ENCODE results near the gene ZNF148.

The ZNF148 gene

DNA sequence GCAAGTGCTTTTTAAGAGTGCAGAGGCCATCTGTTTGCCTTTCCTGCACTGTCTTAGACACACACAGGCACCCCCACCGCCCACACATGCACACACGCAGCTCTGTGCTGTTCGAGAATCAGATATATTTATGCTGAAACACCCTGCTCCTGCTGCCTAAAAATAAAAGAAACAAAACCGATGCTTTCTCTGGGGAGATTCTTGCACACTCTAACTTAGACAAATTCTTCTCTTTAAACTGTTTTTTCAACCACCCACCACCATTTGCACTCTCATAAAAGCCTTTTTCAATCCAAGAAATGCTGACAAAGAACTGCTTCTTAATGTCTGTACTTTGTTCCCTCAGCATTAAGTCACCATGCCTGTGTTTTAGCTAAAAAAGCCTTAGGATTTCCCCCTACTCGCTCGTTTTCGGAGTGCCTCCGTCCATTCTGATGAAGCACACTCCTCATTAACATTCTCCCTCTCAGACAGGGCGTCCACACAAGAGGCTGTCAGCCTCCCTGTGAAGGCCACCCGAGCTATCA, 188.8 kb downstream of the ZNF148 start:
- no peak for DNase-seq

DNA sequence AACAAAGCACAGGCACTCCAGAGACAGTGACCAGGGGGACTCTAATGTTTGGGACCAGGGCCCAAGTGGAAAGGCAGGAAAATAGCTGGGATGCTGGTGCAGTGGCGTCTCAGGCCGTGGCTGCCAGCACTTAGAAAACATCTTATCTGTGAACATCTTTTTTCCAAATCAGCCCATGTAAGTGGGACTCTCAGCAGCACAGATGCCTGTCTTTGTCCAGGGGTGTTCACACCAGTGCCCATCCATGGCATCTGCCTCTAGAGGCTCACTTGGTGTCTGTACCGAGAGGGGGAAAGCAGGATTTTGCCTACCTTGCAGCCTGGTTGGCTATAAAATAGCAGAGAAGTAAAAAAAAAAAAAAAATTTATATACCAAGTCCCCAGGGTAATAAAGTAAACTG, 189.3 kb downstream of the ZNF148 start:
- no peak for DNase-seq

DNA sequence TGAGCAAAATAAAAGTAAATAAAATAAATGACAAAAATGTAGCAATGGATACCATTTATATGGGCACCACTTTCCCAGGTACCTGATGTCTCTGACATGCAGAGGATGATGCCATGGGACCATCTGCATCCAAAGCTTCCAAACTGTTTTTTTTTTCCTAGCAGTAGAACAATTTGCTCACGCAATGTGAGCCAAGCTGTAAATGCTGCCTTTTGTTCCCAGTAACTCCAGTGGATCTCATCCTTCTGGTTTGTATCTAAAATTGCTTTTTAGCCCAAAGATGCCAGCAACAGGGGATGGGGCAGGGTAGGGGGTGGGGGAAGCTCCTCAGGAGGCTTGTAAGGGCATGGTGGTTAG, 195.3 kb downstream of the ZNF148 start:
- DNase-seq: no peak

DNA sequence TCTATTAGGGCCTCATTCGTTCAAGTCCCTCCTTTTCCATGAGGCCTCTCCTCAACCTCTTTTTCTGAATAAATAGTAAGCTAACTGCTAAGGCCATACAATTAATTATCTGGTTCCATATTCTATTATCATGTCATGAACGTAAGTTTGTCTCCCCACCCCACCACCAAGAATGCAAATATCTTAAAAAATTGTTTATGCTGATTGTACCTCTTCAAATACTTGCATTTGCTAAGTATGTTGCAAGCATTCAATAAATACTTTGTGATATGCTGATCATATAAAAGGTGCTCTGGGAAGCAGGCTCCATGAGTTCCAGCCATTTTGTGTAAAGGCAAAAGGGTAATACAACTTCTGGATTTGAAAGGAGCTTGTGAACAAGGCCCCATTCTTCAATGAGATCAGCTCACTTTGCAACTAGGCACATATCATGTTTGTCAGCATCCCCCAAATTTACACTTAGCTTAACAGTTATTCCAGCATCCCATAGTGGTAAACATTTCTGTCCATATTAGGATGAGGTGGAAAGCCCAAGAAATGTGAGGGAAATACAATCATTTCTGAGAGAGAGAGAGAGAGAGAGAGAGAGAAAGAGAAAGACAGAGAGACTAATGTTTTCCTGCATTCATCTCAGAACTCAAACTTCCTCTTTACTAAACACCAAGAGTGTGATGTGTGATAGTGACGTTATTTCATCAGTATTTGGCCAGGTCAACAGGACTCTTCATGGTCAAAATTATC, 195.8 kb downstream of the ZNF148 start:
- no peak for DNase-seq

DNA sequence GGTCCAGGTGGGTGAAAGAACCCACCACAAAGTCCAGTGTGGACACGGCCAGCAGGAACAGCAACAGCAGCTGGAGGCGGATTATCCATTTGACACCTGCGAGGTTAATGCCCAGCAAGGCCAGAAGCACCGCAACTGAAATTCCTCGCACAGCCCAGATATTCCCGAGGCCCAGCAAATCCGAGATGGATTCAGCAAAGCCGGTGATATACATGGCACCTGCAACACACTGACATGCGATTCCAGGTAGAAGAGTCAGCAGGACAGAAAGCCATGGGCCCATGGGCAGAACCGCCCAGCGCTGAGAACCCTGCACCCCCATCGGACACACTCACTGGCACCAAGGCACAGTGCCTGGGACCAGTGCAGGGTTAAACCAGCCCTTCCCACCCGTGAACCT, 197.4 kb downstream of the ZNF148 start:
- no peak for DNase-seq
